Esophagus squamous epithelium (tissue), 5 donors: ENCODE data around the gene CNIH2. TPM values are rescaled to one million over a fixed set of nuclear protein-coding genes. Genes with fewer than 3 reads are reported as not detected.
A peak's percentile ranks its signal among the peaks of the same experiment; 100 is the strongest.

Experiments
- DNase-seq: peaks from one replicate; lab custom pipeline; 2025; lab: John Stamatoyannopoulos, UW
- H3K27ac ChIP-seq, 4 donors: fragments of 200-600 bp; sonication (generic); one replicate each; pipeline ENCODE4 v1.5.1; 2016 to 2019; ENCODE audit warnings: mild to moderate bottlenecking in 1 of 4
- H3K27me3 ChIP-seq, 4 donors: fragments of 200-600 bp; sonication (generic); 1 replicate in 3 of 4; 2 replicates in 1 of 4; pipeline versions ENCODE4 v1.5.1 to v1.6.0; 2017 to 2021; ENCODE audit warnings: antibody characterized with exemption in 1 of 4
- H3K36me3 ChIP-seq, 3 donors: fragments of 200-600 bp; sonication (generic); one replicate each; pipeline ENCODE4 v1.5.1; 2016 to 2019
- H3K4me1 ChIP-seq, 3 donors: fragments of 200-600 bp; sonication (generic); one replicate each; pipeline ENCODE4 v1.5.1; 2017 to 2019
- H3K4me3 ChIP-seq, 4 donors: fragments of 200-600 bp; sonication (generic); 1 replicate in 3 of 4; 2 replicates in 1 of 4; pipeline ENCODE4 v1.5.1; 2016 to 2019; ENCODE audit warnings: mild to moderate bottlenecking in 2 of 4, moderate library complexity in 1 of 4
- H3K9me3 ChIP-seq, 3 donors: fragments of 200-600 bp; sonication (generic); one replicate each; pipeline ENCODE4 v1.5.1; 2016 to 2019
- CTCF ChIP-seq, 6 experiments: fragments of 450-650 bp in 4 of 6; fragments of 200-600 bp in 2 of 6; sonication (generic) in 2 of 6; IDR thresholded peaks; one replicate each; pipeline ENCODE4 v1.5.1; 2016 to 2019; ENCODE audit warnings: antibody characterized with exemption in 6 of 6, mild to moderate bottlenecking in 4 of 6, moderate library complexity in 4 of 6
- POLR2A ChIP-seq, 4 donors: fragments of 450-650 bp; IDR thresholded peaks; one replicate each; pipeline ENCODE4 v1.6.1; 2017; ENCODE audit warnings: antibody characterized with exemption in 4 of 4, mild to moderate bottlenecking in 4 of 4, moderate library complexity in 3 of 4
- WGBS, 2 donors: methylation state at CpG; one replicate each; pipeline ENCODE4 v1.1.5; 2018; 5-methylcytosine and 5-hydroxymethylcytosine counted together
- intact Hi-C: fragments of 100-400 bp; cut with DNase I; formaldehyde crosslinking; loops from one replicate; pipeline ENCODE4 v1.15.0; 2022
- total RNA-seq, 4 donors: library from RNA; depleted of rRNA; stranded (reverse); fragments of >200 nt; gene quantifications; one replicate each; pipeline ENCODE4 v1.1.0, GENCODE V29; 2016
- donor health status: DM: yes; HTN: yes; CAD: no.

Gene CNIH2
- total RNA-seq, 4 donors from 2014 or later: 0.48 to 0.70 TPM; not detected in 2

- H3K27ac ChIP-seq: peak within 1 kb of the TSS; percentile 89 to 99 (median 97)
- peak; percentile 95 for DNase-seq
- no peaks in the 10 kb centered on the region for H3K9me3 ChIP-seq
- peak within 1 kb of the TSS; percentile 84 to 97 (median 90) for H3K4me3 ChIP-seq
- TF ChIP-seq POLR2A (IDR thresholded peaks at IDR 0.05) (peak in 3 of 4 donors; percentile 19 to 80 (median 67)), CTCF (IDR thresholded peaks at IDR 0.05) (peak in 2 of 6 experiments; percentile 2 to 27)
- intact Hi-C loops: no loop called here
- no peaks in the 10 kb centered on the region for H3K27me3 ChIP-seq
- 0 to 2% methylated on average over 3 to 11 of the region's 64 CpGs for WGBS, 2 donors
- peaks cover 9 to 70% (median 17%) of the 10 kb centered on the region in 3 donors for H3K4me1 ChIP-seq
- H3K36me3 ChIP-seq: peaks cover 11 to 63% (median 16%) of the 10 kb centered on the region in 3 donors
Observed at GRCh38 chr11:66268244-66268951, 9.6 kb upstream of the CNIH2 start, which contains the start of gene RAB1B. Gene RAB1B, plus strand, starts transcription at chr11:66268639. Its CDS starts 41 bp downstream, at chr11:66268680.

GRCh38 chr11:66268952-66269905 is 8.7 kb upstream of the CNIH2 start:
- no peak for DNase-seq

GRCh38 chr11:66271816-66272215 is 6.2 kb upstream of the CNIH2 start:
- Histone ChIP-seq H3K4me1 (peaks cover 4 to 70% (median 12%) of the 10 kb centered on the region in 3 donors), H3K27ac (no peak overlapping the region), H3K4me3 (no peak overlapping the region), H3K27me3 (no peaks in the 10 kb centered on the region), H3K36me3 (peaks cover 37 to 66% (median 42%) of the 10 kb centered on the region in 3 donors), H3K9me3 (no peaks in the 10 kb centered on the region)
- 73 to 93% methylated on average over 3 to 4 of the region's 7 CpGs for WGBS, 2 donors
- intact Hi-C loops: no loop called here
- no peak for DNase-seq
- TF ChIP-seq POLR2A (IDR thresholded peaks at IDR 0.05): no peak
- no peak for TF ChIP-seq CTCF (IDR thresholded peaks at IDR 0.05)

More at GRCh38 chr11:66268952-66269905, 8.7 kb upstream of the CNIH2 start:
- Histone ChIP-seq H3K4me3 (peak overlapping the region; percentile 84 to 97 (median 90)), H3K27me3 (no peaks in the 10 kb centered on the region), H3K4me1 (peaks cover 9 to 78% (median 17%) of the 10 kb centered on the region in 3 donors), H3K9me3 (no peaks in the 10 kb centered on the region), H3K36me3 (peaks cover 19 to 63% (median 24%) of the 10 kb centered on the region in 3 donors), H3K27ac (peak overlapping the region; percentile 89 to 99 (median 97))
- TF ChIP-seq CTCF (IDR thresholded peaks at IDR 0.05): peak in 1 of 6 experiments; percentile 26
- no peak for TF ChIP-seq POLR2A (IDR thresholded peaks at IDR 0.05)
- 2% methylated on average over 23 to 30 of the region's 32 CpGs for WGBS, 2 donors
- intact Hi-C loops: no loop called here

- H3K27me3 ChIP-seq: no peaks in the 10 kb centered on the region
- H3K36me3 ChIP-seq: peaks cover 37 to 70% (median 42%) of the 10 kb centered on the region in 3 donors
- H3K27ac ChIP-seq: no peak overlapping the region
- 63% methylated on average over 2 of the region's 2 CpGs; no CpG with 5 or more reads in 1 of the 2 donors for WGBS, 2 donors
- H3K4me1 ChIP-seq: peaks cover 3 to 68% (median 9%) of the 10 kb centered on the region in 3 donors
- no peak overlapping the region for H3K4me3 ChIP-seq
- intact Hi-C loops: no loop called here
- TF ChIP-seq CTCF (IDR thresholded peaks at IDR 0.05) (no peak), POLR2A (IDR thresholded peaks at IDR 0.05) (no peak)
- H3K9me3 ChIP-seq: no peaks in the 10 kb centered on the region
- no peak for DNase-seq
Observed at GRCh38 chr11:66272596-66272995, 5.4 kb upstream of the CNIH2 start.
